HL-60 (cell line): Measurements from ENCODE around the gene ZRANB3.

ENCODE experiments used
- CTCF ChIP-seq: IDR thresholded peaks from one replicate; pipeline ENCODE4 v1.5.1; 2011; ENCODE audit warnings: low read length, control low read depth, inconsistent platforms; ENCODE audit not compliant: insufficient read depth
- GABPA ChIP-seq: IDR thresholded peaks from 2 replicates; pipeline ENCODE4 v1.6.1; 2012; ENCODE audit warnings: low read depth
- POLR2AphosphoS5 ChIP-seq: IDR thresholded peaks from 2 replicates; pipeline ENCODE4 v1.6.1; 2012; ENCODE audit warnings: low read depth
- SPI1 ChIP-seq: IDR thresholded peaks from 2 replicates; pipeline ENCODE4 v1.6.1; 2012; ENCODE audit warnings: low read depth, mild to moderate bottlenecking, borderline replicate concordance

DNA sequence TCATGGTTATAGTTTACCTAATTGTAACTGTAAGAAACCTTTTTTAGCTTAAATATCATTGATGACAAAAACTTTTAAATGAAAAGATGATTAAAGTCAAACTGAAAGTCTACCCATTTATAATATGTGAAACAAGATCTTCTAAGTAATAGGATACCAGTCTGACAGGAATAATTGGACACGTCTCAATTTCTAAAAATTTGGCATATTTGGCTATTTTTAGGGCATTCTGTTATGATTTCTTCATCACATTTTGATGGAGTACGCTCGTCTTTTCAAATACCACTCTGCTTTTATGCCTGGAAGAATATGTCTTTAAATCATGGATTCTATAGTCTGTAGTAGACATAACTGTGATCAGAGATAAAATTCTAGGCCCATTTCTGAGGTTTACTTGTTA lies 1.6 kb upstream of the ZRANB3 start:
- TF ChIP-seq CTCF (no peak), POLR2AphosphoS5 (no peak), SPI1 (no peak), GABPA (no peak)
